Hindlimb muscle (tissue), 1 donor: ENCODE data around the gene GDF10. TPM values are rescaled to one million over a fixed set of nuclear protein-coding genes. Genes with fewer than 3 reads are reported as not detected.

Experiments
- DNase-seq: peaks from one replicate; pipeline ENCODE4 v3.0.0-alpha.2; 2013
- polyA plus RNA-seq: library from polyadenylated mRNA; unstranded; fragments of 120-200 nt; gene quantifications from one replicate; pipeline ENCODE4 v1.2.1, GENCODE V29; 2013; ENCODE audit not compliant: insufficient read length

Gene GDF10
- polyA plus RNA-seq, 1 donor: 0.41 TPM

- DNase-seq: no peak
Measured at GRCh38 chr10:47317251-47317650, 17.3 kb downstream of the GDF10 start.

- DNase-seq: no peak
Measured at GRCh38 chr10:47318706-47319105, 18.7 kb downstream of the GDF10 start.

- DNase-seq: no peak
Measured at GRCh38 chr10:47319784-47320183, 19.8 kb downstream of the GDF10 start.

GRCh38 chr10:47320812-47321211 lies 20.8 kb downstream of the GDF10 start:
- no peak for DNase-seq

- no peak for DNase-seq
Measured at GRCh38 chr10:47321521-47322195, 21.7 kb downstream of the GDF10 start.

- DNase-seq: no peak
Measured at GRCh38 chr10:47322300-47323061, 22.5 kb downstream of the GDF10 start, which contains the start of gene GDF2. TSS of gene GDF2 (plus strand) at chr10:47322454. CDS start at chr10:47322669, 215 bp downstream.

GRCh38 chr10:47323087-47323486 lies 23.1 kb downstream of the GDF10 start:
- DNase-seq: no peak

GRCh38 chr10:47323636-47324296 lies 23.8 kb downstream of the GDF10 start:
- DNase-seq: no peak

GRCh38 chr10:47325303-47326291 lies 25.6 kb downstream of the GDF10 start:
- no peak for DNase-seq

GRCh38 chr10:47326306-47326926 lies 26.4 kb downstream of the GDF10 start:
- no peak for DNase-seq

GRCh38 chr10:47326927-47327330 lies 26.9 kb downstream of the GDF10 start:
- no peak for DNase-seq

GRCh38 chr10:47329855-47330254 lies 29.9 kb downstream of the GDF10 start:
- DNase-seq: no peak

- DNase-seq: no peak
Measured at GRCh38 chr10:47330366-47330765, 30.4 kb downstream of the GDF10 start.

- DNase-seq: no peak
Measured at GRCh38 chr10:47330804-47331203, 30.8 kb downstream of the GDF10 start.

GRCh38 chr10:47331491-47331890 lies 31.5 kb downstream of the GDF10 start:
- no peak for DNase-seq

- no peak for DNase-seq
Measured at GRCh38 chr10:47331954-47332353, 32.0 kb downstream of the GDF10 start.

- no peak for DNase-seq
Measured at GRCh38 chr10:47332371-47332770, 32.4 kb downstream of the GDF10 start.

- no peak for DNase-seq
Measured at GRCh38 chr10:47332946-47333345, 32.9 kb downstream of the GDF10 start.

- no peak for DNase-seq
Measured at GRCh38 chr10:47333532-47333931, 33.5 kb downstream of the GDF10 start.

- no peak for DNase-seq
Measured at GRCh38 chr10:47334466-47335295, 34.7 kb downstream of the GDF10 start.

GRCh38 chr10:47335906-47336305 lies 35.9 kb downstream of the GDF10 start:
- no peak for DNase-seq
